Lung (tissue), 12 donors: ENCODE measurements around the gene CMIP. TPM values are rescaled to one million over a fixed set of nuclear protein-coding genes. Genes with fewer than 3 reads are reported as not detected.

Source experiments
- ATAC-seq: fragments of 200-7000 bp; cut with Tn5 transposase; one replicate; pipeline ENCODE4 v1.9.1; 2020; ENCODE audit warnings: moderate number of reproducible peaks; ENCODE audit not compliant: insufficient read depth, low FRiP score
- DNase-seq, 3 donors: peaks; one replicate each; pipeline ENCODE4 v3.0.0-alpha.2; 2013 to 2017
- H3K27ac ChIP-seq, 2 donors: one replicate each; pipeline ENCODE4 v1.5.1; 2013; ENCODE audit warnings: mild to moderate bottlenecking in 2 of 2, moderate library complexity in 2 of 2, control low read depth in 1 of 2, inconsistent platforms in 1 of 2, low read depth in 1 of 2, low read length in 1 of 2
- H3K27me3 ChIP-seq, 3 donors: one replicate each; pipeline ENCODE4 v1.5.1; 2013; ENCODE audit warnings: low read length in 2 of 3; ENCODE audit not compliant: control insufficient read depth in 3 of 3, insufficient read depth in 3 of 3
- H3K36me3 ChIP-seq, 4 donors: one replicate each; pipeline ENCODE4 v1.5.1; 2013; ENCODE audit warnings: low read length in 4 of 4, mild to moderate bottlenecking in 1 of 4, moderate library complexity in 1 of 4; ENCODE audit not compliant: control insufficient read depth in 4 of 4, insufficient read depth in 4 of 4
- H3K4me1 ChIP-seq, 5 donors: one replicate each; pipeline ENCODE4 v1.5.1; 2013; ENCODE audit warnings: low read length in 5 of 5, mild to moderate bottlenecking in 2 of 5, moderate library complexity in 1 of 5; ENCODE audit not compliant: control insufficient read depth in 5 of 5, insufficient read depth in 5 of 5
- H3K4me3 ChIP-seq: one replicate; pipeline ENCODE4 v1.5.1; 2013; ENCODE audit warnings: mild to moderate bottlenecking, control low read depth, moderate library complexity
- H3K9ac ChIP-seq, 2 donors: one replicate each; pipeline ENCODE4 v1.5.1; 2013; ENCODE audit warnings: low read length in 2 of 2, control low read depth in 1 of 2; ENCODE audit not compliant: insufficient read depth in 1 of 2
- H3K9me3 ChIP-seq, 4 donors: one replicate each; pipeline ENCODE4 v1.5.1; 2013; ENCODE audit warnings: low read length in 3 of 4, mild to moderate bottlenecking in 1 of 4, moderate library complexity in 1 of 4; ENCODE audit not compliant: control insufficient read depth in 4 of 4, insufficient read depth in 3 of 4
- CTCF ChIP-seq: IDR thresholded peaks from 2 replicates; pipeline ENCODE4 v1.5.1; 2012; ENCODE audit warnings: mild to moderate bottlenecking; ENCODE audit errors: control extremely low read depth, extremely low read depth
- WGBS, 2 donors: extraction: QIAGEN DNeasy Blood & Tissue Kit; methylation state at CpG; one replicate each; pipeline ENCODE4 v1.1.7; 2013; 5-methylcytosine and 5-hydroxymethylcytosine counted together
- polyA plus RNA-seq, 2 donors: library from polyadenylated mRNA; stranded (reverse); fragments of 200-250 nt; gene quantifications; one replicate each; pipeline ENCODE4 v1.2.1, GENCODE V29; 2013
- total RNA-seq, 2 donors: library from RNA; depleted of rRNA in 1 of 2; stranded (reverse); fragments of >200 nt in 1 of 2; gene quantifications; one replicate each; pipeline ENCODE4 v1.2.1, GENCODE V29; 2014 to 2021
- donor health status: control.
- donor health status: control.
- donor health status: Bipolar disorder and iron deficiency.
- donor health status: healthy.
- donor health status: DM: yes; HTN: yes; CAD: no.

Gene CMIP
- total and polyA plus RNA-seq, 4 donors: 11.8 to 80.5 (median 48.6) TPM

GRCh38 chr16:81553814-81554675 is 109.4 kb downstream of the CMIP start:
- ATAC-seq (no peak), DNase-seq (no peak)
- Histone ChIP-seq H3K4me3 (no peak overlapping the region), H3K27ac (peak overlapping the region in 1 of 2 donors; percentile 82), H3K27me3 (no peaks in the 10 kb centered on the region), H3K9me3 (no peaks in the 10 kb centered on the region), H3K36me3 (no peaks in the 10 kb centered on the region), H3K9ac (no peak overlapping the region), H3K4me1 (peaks cover 2 to 43% (median 10%) of the 10 kb centered on the region in 5 donors)
- no peak for TF ChIP-seq CTCF
- 58 to 72% methylated on average over 10 of the region's 10 CpGs for WGBS, 2 donors

- Histone ChIP-seq H3K9me3 (no peaks in the 10 kb centered on the region), H3K27ac (peak overlapping the region in 1 of 2 donors; percentile 79), H3K4me3 (no peak overlapping the region), H3K36me3 (no peaks in the 10 kb centered on the region), H3K9ac (no peak overlapping the region), H3K27me3 (no peaks in the 10 kb centered on the region), H3K4me1 (peaks cover 2 to 36% (median 12%) of the 10 kb centered on the region in 5 donors)
- DNase-seq (no peak), ATAC-seq (no peak)
- 77 to 84% methylated on average over 5 of the region's 5 CpGs for WGBS, 2 donors
- no peak for TF ChIP-seq CTCF
These were observed 110.4 kb downstream of the CMIP start for GRCh38 chr16:81554979-81555378.

GRCh38 chr16:81555660-81556059 is 111.1 kb downstream of the CMIP start:
- Histone ChIP-seq H3K27me3 (no peaks in the 10 kb centered on the region), H3K4me3 (no peak overlapping the region), H3K9ac (no peak overlapping the region), H3K9me3 (no peaks in the 10 kb centered on the region), H3K27ac (peak overlapping the region in 1 of 2 donors; percentile 79), H3K36me3 (no peaks in the 10 kb centered on the region), H3K4me1 (peaks cover 2 to 32% (median 12%) of the 10 kb centered on the region in 5 donors)
- WGBS, 2 donors: 87 to 95% methylated on average over 3 of the region's 3 CpGs
- DNase-seq: no peak
- TF ChIP-seq CTCF: no peak
- no peak for ATAC-seq
